GM19452 (cell line): Measurements from ENCODE around the gene NEURL3.
"Not testable (repeated sequence)": the region's sequence is repeated elsewhere in the genome, so short reads cannot be mapped to it uniquely, and the experiment has no call there.

Source experiments
- ATAC-seq: cut with Tn5 transposase; IDR thresholded peaks from one replicate; pipeline ENCODE4 v1.9.1; 2021; ENCODE audit not compliant: unreplicated experiment

The NEURL3 gene

DNA sequence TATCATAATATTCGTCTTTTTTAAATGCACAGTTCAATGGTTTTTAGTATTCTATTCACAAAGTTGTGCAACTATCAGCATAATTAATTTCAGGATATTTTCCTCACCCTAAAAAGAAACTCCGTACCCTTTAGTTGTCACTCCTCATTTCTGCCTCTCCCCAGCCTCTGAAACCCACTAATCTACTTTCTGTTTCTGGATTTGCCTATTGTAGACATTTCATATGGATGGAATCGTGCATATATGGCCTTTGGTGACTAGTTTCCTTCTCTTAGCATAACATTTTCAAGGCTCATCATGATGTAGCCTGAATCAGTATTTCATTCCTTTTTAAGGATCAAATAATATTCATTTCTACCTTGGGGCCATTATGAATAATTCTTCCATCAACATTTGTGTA is 18.5 kb downstream of the NEURL3 start:
- ATAC-seq, result no peak

DNA sequence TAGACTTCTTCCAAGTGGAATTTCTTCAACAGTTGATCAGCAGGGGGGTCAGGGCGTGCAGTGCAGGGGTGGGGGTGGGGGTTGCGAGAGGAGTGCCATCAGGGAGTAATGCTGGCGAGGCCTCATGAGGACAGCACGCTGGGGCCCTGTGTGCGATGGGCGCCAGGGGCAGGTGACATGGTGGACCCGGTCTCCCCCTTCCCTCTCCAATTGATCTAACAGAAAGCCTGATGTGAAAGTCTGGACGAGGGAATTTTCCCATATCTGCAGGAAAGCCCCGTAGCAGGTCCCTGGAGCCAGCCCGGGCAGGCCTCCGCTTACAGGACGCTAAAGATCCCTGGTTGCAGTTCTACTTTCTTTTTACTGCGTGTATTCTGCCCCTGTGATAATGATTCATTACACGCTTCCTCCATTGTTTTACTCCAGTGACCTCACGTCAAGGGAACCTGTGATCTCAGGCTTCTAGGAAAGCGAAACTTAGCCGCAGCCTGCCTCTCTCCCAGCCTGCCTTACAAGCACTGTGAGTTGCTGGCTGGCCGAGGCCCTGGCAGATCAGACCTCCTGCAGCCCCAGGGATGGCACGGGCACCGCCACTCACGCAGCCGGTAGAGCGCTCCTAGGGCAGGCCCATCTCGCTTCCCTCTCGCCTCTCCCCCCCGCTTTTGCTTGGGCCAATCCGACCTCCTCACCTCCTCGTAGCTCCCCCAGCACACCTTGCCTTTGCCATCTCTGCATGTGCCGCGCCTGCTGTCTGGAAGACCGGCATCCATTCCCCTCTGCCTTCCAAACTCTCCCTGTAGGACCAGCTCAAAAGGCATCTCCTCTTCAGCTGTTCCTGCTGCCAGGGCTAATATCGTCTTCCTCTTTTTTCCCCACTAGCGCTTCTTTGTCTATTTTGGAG is 19.2 kb downstream of the NEURL3 start:
- ATAC-seq, result peak; percentile 87

DNA sequence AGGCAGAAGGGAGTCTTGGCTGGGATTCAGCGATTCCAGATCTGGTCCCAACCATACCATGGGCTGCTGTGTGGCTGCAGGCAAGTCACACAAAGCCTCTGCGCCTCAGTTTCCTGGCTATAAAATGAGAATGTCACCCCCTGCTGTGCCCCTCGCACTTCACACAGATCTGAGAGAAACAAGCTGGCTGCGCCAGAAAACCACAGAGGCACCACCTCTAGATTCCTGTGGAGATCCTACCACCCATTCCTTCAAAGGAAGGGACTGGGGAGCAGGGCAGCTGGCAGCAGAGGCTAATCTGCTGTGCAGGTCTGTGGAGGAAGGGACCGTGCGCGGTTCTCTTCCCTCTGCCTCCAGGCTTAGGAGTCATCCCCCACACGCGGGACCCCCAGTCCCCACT is 19.8 kb downstream of the NEURL3 start:
- no peak for ATAC-seq

DNA sequence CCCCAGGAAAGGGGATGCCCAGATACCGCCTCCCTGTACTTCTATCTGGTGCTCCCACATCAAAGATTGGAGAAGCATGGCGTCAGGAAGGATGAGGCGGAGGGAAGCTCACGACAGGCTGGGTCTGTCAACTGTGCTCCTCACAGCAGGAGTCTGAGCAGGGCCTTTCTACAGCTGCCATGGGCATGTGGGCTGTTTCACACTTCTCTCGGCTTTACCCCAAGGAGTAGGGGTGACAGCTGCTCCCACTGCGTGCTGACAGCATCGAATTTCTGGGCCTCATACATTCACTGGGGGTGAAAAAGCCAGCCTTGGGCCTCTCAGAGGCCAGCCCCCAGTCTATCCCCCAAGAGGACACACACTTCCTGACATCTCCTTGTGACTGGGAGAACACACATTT is 21.1 kb downstream of the NEURL3 start:
- no peak for ATAC-seq

DNA sequence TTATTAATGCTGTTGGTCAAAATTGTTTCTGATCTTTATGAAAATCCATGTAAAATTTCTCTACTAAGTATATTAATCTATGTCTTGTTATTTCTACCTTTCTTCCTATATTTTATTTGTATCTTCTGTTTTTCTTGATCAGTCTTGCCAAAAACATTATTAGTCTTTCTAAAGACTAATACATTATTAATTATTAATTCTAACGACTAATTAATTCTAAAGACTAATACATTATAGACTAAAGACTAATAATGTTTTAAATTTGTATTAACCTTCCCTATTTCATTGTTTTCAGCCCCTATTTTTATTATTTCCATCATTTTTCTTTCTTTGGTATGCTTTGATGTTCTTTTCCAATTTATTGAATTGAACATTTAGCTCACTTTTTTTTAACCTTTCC is 27.7 kb downstream of the NEURL3 start:
- ATAC-seq, result no peak

DNA sequence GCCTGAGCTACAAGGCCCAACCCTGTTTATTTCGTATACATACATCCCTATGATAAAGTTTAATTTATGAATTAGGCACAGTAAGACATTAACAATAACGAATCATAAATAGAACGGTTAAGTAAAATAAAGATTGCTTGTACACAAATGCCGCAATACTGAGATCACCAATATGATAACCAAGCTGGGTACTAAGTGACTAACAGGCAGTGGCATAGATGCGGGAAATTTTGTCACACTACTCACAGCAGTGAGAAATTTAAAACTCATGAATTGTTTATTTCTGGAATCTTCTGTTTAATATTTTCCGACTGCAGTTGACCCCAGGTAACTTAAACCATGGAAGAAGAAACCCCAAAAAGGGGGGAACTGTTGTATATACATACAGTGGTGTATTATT is 33.4 kb downstream of the NEURL3 start:
- ATAC-seq, result no peak

DNA sequence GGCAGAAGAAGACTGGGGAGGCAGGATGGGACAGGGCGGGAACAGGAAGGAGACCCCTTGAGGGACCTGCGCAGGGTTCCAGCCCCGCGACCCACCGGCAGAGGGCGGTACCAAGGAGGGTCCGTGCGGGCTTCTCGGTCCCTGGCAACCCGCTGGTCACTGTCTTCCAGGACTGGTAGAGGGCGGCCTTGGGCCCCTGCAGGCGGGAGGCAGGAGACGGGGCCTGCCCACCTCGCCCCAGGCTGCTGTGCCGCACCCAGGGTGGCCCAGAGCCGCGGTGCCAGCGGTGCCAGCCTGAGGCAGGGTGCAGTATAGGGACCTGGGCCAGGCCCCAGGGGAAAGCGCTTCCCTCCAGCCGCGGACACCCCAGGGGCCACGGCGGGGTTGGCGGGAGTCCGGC is 34.5 kb downstream of the NEURL3 start:
- ATAC-seq, result peak; percentile 55

DNA sequence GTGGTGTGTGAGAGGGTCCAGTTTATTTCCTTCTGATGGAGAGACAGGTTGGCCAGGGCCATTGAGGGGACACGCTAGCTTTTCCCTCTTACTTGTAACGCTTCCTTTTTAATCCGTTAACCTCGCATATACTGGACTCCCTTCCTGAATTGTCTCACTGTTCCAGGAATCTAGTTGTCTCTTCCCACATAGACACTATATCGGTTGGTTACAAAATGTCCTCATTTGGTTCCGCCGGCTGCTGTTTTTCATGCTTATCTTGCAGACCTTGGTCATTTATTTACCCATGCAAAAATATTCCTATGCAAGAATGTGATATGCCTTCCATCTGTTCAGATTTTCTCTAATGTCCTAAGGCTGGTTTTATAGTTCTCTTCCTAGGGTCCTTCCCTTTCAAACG is 35.0 kb downstream of the NEURL3 start:
- no peak for ATAC-seq

DNA sequence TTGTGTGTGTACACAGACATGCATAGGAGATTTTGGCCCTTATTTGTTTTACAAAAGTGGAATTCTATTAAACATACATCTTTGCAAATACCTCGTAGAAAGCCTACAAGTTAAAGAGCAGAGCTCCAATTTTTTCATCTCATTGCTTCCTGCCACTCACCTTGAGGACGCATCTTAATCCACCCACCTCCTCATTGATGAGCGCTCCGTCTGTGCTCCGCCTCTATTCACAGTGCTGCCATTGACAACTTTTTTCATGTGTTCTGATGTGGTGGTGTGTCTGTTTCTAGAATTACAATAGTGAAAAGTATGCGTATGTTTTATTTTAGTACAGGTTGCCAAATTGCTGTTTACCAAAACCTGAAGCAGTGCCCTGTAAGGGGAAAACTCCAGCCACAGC is 36.3 kb downstream of the NEURL3 start:
- ATAC-seq, result no peak

DNA sequence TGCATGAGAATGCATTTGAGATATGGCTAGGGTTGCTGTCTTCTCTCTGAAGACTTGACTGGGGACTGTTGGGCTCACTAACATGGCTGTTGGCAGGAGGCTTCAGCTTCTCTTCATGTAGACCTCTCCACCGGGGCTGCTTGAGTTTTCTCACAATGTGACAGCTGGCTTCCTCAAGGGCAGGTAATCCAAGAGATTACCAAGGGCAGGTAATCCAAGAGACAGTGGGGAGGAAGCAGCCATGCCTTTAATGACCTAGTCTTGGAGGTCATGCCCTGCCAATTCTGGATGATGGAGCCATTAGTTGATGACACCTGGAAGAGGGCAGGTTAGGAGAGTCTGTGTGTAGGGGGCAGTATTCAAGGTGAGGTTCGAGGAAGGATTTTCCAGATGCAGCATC is 40.5 kb downstream of the NEURL3 start:
- ATAC-seq, result no peak

DNA sequence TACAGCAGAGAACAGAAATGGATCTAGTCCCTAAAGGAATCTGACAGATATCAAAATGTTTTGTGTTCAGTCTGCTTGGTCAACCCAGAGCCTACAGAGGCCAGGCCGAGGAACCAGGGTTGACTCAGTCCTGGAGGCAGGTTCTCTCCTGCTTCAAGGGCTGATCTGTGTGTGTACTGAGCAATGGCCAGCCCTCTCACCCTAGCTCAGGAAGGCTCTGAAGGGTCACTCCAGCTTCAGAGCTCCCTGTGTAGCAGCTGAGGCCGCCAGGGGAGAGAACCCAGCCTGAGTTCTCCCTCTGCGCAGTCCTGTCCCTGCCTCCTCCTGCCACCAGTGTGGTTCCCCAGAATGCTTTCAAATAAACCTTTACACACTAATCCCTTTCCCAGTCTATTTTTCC is 41.1 kb downstream of the NEURL3 start:
- no peak for ATAC-seq

DNA sequence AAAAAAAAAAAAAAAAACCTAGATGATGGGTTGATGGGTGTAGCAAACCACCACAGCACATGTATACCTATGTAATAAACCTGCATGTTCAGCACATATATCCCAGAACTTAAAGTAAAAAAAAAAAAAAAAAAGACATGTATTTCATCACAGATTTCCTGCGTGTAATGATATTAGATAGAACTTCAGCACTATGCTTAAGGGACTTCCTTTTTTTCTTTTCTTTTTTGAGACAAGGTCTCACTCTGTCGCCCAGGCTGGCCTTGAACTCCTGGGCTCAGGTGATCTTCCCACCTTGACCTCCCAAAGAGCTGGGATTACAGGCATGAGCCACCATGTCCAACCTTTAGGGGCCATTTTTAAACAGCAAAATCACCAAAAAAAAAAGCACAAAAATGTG is 42.0 kb downstream of the NEURL3 start:
- no peak for ATAC-seq

DNA sequence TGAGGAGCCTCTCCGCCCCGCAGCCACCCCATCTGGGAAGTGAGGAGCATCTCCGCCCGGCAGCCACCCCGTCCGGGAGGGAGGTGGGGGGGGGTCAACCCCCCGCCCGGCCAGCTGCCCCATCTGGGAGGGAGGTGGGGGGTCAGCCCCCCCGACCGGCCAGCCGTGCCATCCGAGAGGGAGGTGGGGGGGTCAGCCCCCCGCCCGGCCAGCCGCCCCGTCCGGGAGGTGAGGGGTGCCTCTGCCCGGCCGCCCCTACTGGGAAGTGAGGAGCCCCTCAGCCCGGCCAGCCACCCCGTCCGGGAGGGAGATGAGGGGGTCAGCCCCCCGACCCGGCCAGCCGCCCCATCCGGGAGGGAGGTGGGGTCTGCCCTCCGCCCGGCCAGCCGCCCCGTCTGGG is 43.5 kb downstream of the NEURL3 start:
- ATAC-seq, result not testable (repeated sequence)

DNA sequence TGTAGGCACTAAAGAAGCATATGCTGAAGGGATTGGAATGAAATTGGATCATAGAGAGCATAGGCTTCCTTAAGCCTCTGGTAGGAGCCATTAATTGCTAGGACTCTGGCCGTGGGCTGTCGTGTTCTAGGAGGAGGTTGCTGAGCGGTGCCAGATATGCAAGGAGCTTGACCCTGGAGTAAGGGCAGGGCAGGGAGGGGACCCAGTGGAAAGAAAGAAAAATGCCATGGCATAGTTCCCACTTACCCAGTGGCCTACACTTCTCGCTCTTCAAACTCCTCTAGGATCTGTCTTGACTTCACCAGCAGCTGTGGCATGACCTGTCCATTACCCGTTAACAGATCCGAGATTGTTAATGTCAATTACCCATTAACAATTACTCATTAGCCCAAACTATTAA is 53.1 kb downstream of the NEURL3 start:
- ATAC-seq, result no peak

DNA sequence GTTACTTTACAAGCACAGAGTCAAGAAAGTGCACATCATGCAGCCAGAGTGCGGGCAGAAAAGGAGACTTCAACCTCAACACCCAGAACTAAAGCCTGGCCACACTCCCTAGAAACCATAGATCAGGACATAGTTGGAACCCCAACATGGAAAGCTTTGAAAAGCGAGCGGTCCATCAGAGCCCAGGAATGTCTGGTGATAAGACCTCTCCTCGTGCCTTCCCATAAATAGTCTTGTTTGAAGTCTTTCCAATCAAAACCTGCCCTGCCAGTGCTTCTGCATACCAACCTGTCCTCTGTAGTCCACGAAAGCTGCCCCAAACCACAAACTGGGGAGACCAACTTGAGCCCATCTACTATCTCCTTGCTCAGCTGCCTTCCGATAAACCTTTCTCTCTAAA is 55.5 kb downstream of the NEURL3 start:
- ATAC-seq, result no peak

DNA sequence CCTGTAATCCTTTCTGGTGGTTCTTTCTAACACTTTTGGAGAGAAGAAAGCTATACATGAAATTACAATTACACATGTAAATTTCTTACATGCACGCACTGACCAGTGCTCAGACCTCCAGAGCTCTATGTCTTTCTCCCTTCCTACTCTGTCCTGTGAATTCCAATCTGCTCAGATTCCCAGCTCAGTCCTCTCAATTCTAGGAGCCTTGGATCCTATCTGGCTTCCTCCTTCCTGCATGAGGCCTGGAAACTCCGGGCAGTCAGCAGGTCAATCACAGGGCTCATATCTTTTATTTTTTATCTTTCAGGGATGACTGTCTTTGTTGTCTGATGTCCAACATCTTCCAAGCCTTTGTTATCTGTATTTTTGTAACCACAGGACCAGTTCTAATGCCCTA is 56.0 kb downstream of the NEURL3 start:
- ATAC-seq, result no peak

DNA sequence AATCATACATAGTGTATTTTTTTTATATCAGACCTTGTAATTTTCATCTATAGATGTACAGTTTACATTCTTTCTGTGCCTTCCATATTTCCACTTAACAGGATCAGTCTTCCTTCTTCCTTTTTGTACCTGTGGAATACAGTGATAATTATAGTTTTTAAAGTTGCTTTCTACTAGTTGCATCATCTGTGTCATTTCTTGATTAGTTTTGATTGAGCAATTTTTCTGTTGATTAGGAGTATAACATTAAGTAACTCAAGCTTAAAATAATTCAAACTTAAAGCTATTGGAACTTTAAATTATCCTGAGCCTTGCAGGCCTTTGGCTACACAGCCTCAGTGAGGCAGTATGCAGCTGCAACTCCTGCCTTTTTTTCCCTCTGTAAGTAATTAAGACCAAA is 57.4 kb downstream of the NEURL3 start:
- no peak for ATAC-seq
